CD4-positive, alpha-beta memory T cell (primary cell): ENCODE measurements around the gene BTRC. TPM values are rescaled to one million over a fixed set of nuclear protein-coding genes. Genes with fewer than 3 reads are reported as not detected.

Experiments
- CTCF ChIA-PET: fragments of 350-600 bp; sonication (Branson Sonifier 250); formaldehyde crosslinking; loops from one replicate; lab custom pipeline; 2021; ENCODE audit warnings: inconsistent platforms; ENCODE audit not compliant: partially characterized antibody; lab: Charles Lee
- POLR2A ChIA-PET: fragments of 350-600 bp; sonication (Branson Sonifier 250); formaldehyde crosslinking; loops from one replicate; lab custom pipeline; 2021; ENCODE audit not compliant: partially characterized antibody; lab: Charles Lee
- DNase-seq, 5 donors: peaks; one replicate each; pipeline versions ENCODE4 v3.0.0 to v3.0.0-alpha.2; 2020 to 2022; ENCODE audit warnings: mixed read lengths in 1 of 5
- H3K27ac ChIP-seq: one replicate; pipeline ENCODE4 v1.7.0; 2013; ENCODE audit warnings: low read depth, low read length
- H3K27me3 ChIP-seq: 2 replicates; pipeline ENCODE4 v1.7.0; 2013; ENCODE audit warnings: mild to moderate bottlenecking, low read length, moderate library complexity; ENCODE audit not compliant: insufficient read depth
- H3K36me3 ChIP-seq: 2 replicates; pipeline ENCODE4 v1.7.0; 2013; ENCODE audit warnings: mild to moderate bottlenecking, low read length, moderate library complexity; ENCODE audit not compliant: insufficient read depth
- H3K4me1 ChIP-seq: 2 replicates; pipeline ENCODE4 v1.7.0; 2013; ENCODE audit warnings: mild to moderate bottlenecking, low read length, moderate library complexity; ENCODE audit not compliant: insufficient read depth
- H3K4me3 ChIP-seq, 2 donors: one replicate each; pipeline ENCODE4 v1.7.0; 2013; ENCODE audit warnings: low read length in 2 of 2, mild to moderate bottlenecking in 1 of 2
- H3K9me3 ChIP-seq, 2 donors: one replicate each; pipeline ENCODE4 v1.7.0; 2013; ENCODE audit warnings: low read length in 2 of 2, control low read depth in 1 of 2; ENCODE audit not compliant: control insufficient read depth in 1 of 2
- H3K27ac Mint-ChIP-seq, 7 donors: one replicate each; pipeline ENCODE4 v1.8.0; 2020 to 2021; ENCODE audit warnings: mixed read lengths in 7 of 7, mild to moderate bottlenecking in 6 of 7, inconsistent platforms in 3 of 7, moderate library complexity in 3 of 7
- H3K27me3 Mint-ChIP-seq, 2 donors: one replicate each; pipeline ENCODE4 v1.8.0; 2020 to 2021; ENCODE audit warnings: mixed read lengths in 2 of 2
- H3K36me3 Mint-ChIP-seq, 2 donors: one replicate each; pipeline ENCODE4 v1.8.0; 2020 to 2021; ENCODE audit warnings: mixed read lengths in 2 of 2, inconsistent platforms in 1 of 2, mild to moderate bottlenecking in 1 of 2
- H3K4me1 Mint-ChIP-seq, 4 donors: one replicate each; pipeline ENCODE4 v1.8.0; 2020 to 2021; ENCODE audit warnings: mixed read lengths in 4 of 4, mild to moderate bottlenecking in 1 of 4
- H3K4me3 Mint-ChIP-seq, 8 donors: one replicate each; pipeline ENCODE4 v1.8.0; 2020 to 2021; ENCODE audit warnings: mixed read lengths in 8 of 8, mild to moderate bottlenecking in 7 of 8, moderate library complexity in 6 of 8, inconsistent platforms in 3 of 8
- H3K9me3 Mint-ChIP-seq, 8 donors: one replicate each; pipeline ENCODE4 v1.8.0; 2020 to 2021; ENCODE audit warnings: mixed read lengths in 8 of 8, mild to moderate bottlenecking in 5 of 8, inconsistent platforms in 3 of 8, moderate library complexity in 1 of 8
- intact Hi-C: fragments of 100-400 bp; cut with micrococcal nuclease; formaldehyde crosslinking; loops from one replicate; pipeline ENCODE4 v1.15.1; 2023
- polyA plus RNA-seq, 2 donors: library from polyadenylated mRNA; unstranded; fragments of 300-500 nt; fragmentation: Illumina TruSeq; gene quantifications; one replicate each; pipeline ENCODE4 v1.2.3, GENCODE V29; 2021
- total RNA-seq, 2 experiments: library from RNA; stranded (reverse); gene quantifications; one replicate each; pipeline ENCODE4 v1.2.3, GENCODE V29; 2021

Gene BTRC
- total and polyA plus RNA-seq, 4 experiments from 2014 or later = 6.7 to 21.3 (median 16.0) TPM

DNA sequence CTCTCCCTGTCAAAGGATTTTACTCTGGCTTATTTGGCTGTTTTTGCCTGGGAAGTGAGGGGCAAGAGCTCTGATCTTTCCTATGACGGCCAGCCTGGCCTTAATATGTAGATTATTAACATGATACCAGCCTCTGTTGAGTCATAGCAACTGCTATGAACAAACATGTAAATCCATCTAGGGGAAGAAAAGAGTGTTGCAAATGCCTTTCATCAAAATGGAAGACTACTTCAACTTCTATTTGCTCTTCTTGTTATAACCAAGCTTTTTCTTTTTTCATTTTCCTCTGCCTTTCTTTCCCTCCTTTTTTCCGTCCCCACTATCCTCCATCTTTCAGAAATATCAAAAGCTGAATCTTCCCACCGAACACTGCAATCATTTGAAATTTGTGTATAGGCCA is 46.6 kb downstream of the BTRC start:
- POLR2A ChIA-PET = no interaction called here
- no peaks in the 10 kb centered on the region for H3K27me3 Mint-ChIP-seq
- Histone ChIP-seq H3K9me3 (no peaks in the 10 kb centered on the region), H3K36me3 (no peaks in the 10 kb centered on the region), H3K27me3 (no peaks in the 10 kb centered on the region), H3K4me3 (no peak overlapping the region), H3K4me1 (peaks cover 14% of the 10 kb centered on the region), H3K27ac (no peak overlapping the region)
- no peaks in the 10 kb centered on the region for H3K9me3 Mint-ChIP-seq
- DNase-seq = no peak
- H3K36me3 Mint-ChIP-seq = peaks cover 0 to 4% of the 10 kb centered on the region in 2 donors
- H3K27ac Mint-ChIP-seq = peak overlapping the region in 1 of 7 donors; percentile 38
- peaks cover 13 to 34% (median 21%) of the 10 kb centered on the region in 4 donors for H3K4me1 Mint-ChIP-seq
- H3K4me3 Mint-ChIP-seq = peak overlapping the region in 1 of 8 donors; percentile 3
- CTCF ChIA-PET = no interaction called here
- intact Hi-C loops = no loop called here

GRCh38 chr10:101402711-101403110 is 48.7 kb downstream of the BTRC start:
- CTCF ChIA-PET = no interaction called here
- Histone ChIP-seq H3K36me3 (no peaks in the 10 kb centered on the region), H3K4me1 (peaks cover 2% of the 10 kb centered on the region), H3K27me3 (no peaks in the 10 kb centered on the region), H3K9me3 (no peaks in the 10 kb centered on the region), H3K27ac (no peak overlapping the region), H3K4me3 (no peak overlapping the region)
- POLR2A ChIA-PET = no interaction called here
- Mint-ChIP-seq H3K27me3 (no peaks in the 10 kb centered on the region), H3K36me3 (peaks cover 0 to 2% of the 10 kb centered on the region in 2 donors), H3K4me3 (no peak overlapping the region), H3K4me1 (peaks cover 6 to 19% (median 10%) of the 10 kb centered on the region in 4 donors), H3K27ac (no peak overlapping the region), H3K9me3 (no peaks in the 10 kb centered on the region)
- DNase-seq = no peak
- intact Hi-C loops = no loop called here

GRCh38 chr10:101403161-101403560 is 49.2 kb downstream of the BTRC start:
- no peak overlapping the region for H3K4me3 Mint-ChIP-seq

GRCh38 chr10:101405001-101405400 is 51.0 kb downstream of the BTRC start:
- POLR2A ChIA-PET = no interaction called here
- Mint-ChIP-seq H3K9me3 (peaks cover 0 to 4% (median 0%) of the 10 kb centered on the region in 8 donors), H3K4me3 (no peak overlapping the region), H3K36me3 (peaks cover 11 to 16% of the 10 kb centered on the region in 2 donors), H3K4me1 (peaks cover 4 to 15% (median 8%) of the 10 kb centered on the region in 4 donors), H3K27ac (no peak overlapping the region), H3K27me3 (no peaks in the 10 kb centered on the region)
- H3K36me3 ChIP-seq = no peaks in the 10 kb centered on the region
- H3K27ac ChIP-seq = no peak overlapping the region
- CTCF ChIA-PET = no interaction called here
- H3K4me1 ChIP-seq = no peaks in the 10 kb centered on the region
- DNase-seq = no peak
- intact Hi-C loops = no loop called here
- no peaks in the 10 kb centered on the region for H3K9me3 ChIP-seq
- H3K27me3 ChIP-seq = no peaks in the 10 kb centered on the region
- H3K4me3 ChIP-seq = no peak overlapping the region

More at GRCh38 chr10:101403161-101403560, 49.2 kb downstream of the BTRC start:
- H3K27me3 ChIP-seq = no peaks in the 10 kb centered on the region
- H3K9me3 ChIP-seq = no peaks in the 10 kb centered on the region
- no peaks in the 10 kb centered on the region for H3K27me3 Mint-ChIP-seq
- H3K4me3 ChIP-seq = no peak overlapping the region
- no peak overlapping the region for H3K27ac Mint-ChIP-seq
- H3K4me1 Mint-ChIP-seq = peaks cover 3 to 15% (median 8%) of the 10 kb centered on the region in 4 donors
- DNase-seq = no peak
- H3K36me3 ChIP-seq = no peaks in the 10 kb centered on the region
- ChIA-PET CTCF (no interaction called here), POLR2A (no interaction called here)
- peaks cover 0 to 2% of the 10 kb centered on the region in 2 donors for H3K36me3 Mint-ChIP-seq
- intact Hi-C loops = no loop called here
- H3K9me3 Mint-ChIP-seq = no peaks in the 10 kb centered on the region
- no peaks in the 10 kb centered on the region for H3K4me1 ChIP-seq
- H3K27ac ChIP-seq = no peak overlapping the region

- Mint-ChIP-seq H3K4me3 (no peak overlapping the region), H3K27ac (no peak overlapping the region), H3K4me1 (peaks cover 0 to 12% (median 6%) of the 10 kb centered on the region in 4 donors), H3K9me3 (peaks cover 0 to 20% (median 15%) of the 10 kb centered on the region in 8 donors), H3K36me3 (peaks cover 27 to 30% of the 10 kb centered on the region in 2 donors), H3K27me3 (no peaks in the 10 kb centered on the region)
- Histone ChIP-seq H3K4me3 (no peak overlapping the region), H3K36me3 (no peaks in the 10 kb centered on the region), H3K27ac (no peak overlapping the region), H3K27me3 (no peaks in the 10 kb centered on the region), H3K4me1 (no peaks in the 10 kb centered on the region), H3K9me3 (no peaks in the 10 kb centered on the region)
- ChIA-PET CTCF (no interaction called here), POLR2A (no interaction called here)
- DNase-seq = no peak
- intact Hi-C loops = no loop called here
Observed at GRCh38 chr10:101411598-101411997, 57.6 kb downstream of the BTRC start.

- no peak overlapping the region for H3K27ac Mint-ChIP-seq
- Histone ChIP-seq H3K9me3 (no peaks in the 10 kb centered on the region), H3K27ac (no peak overlapping the region), H3K4me1 (no peaks in the 10 kb centered on the region), H3K36me3 (no peaks in the 10 kb centered on the region), H3K4me3 (no peak overlapping the region), H3K27me3 (no peaks in the 10 kb centered on the region)
- DNase-seq = no peak
- no peaks in the 10 kb centered on the region for H3K27me3 Mint-ChIP-seq
- H3K4me3 Mint-ChIP-seq = no peak overlapping the region
- H3K36me3 Mint-ChIP-seq = peaks cover 24 to 25% of the 10 kb centered on the region in 2 donors
- POLR2A ChIA-PET = interaction anchor here (0.9 kb wide), 1 partner anchor 9 kb away, joined by 3 read pairs; no protein-coding TSS in a partner anchor
- H3K4me1 Mint-ChIP-seq = peaks cover 0 to 15% (median 6%) of the 10 kb centered on the region in 4 donors
- intact Hi-C loops = no loop called here
- H3K9me3 Mint-ChIP-seq = peaks cover 0 to 20% (median 15%) of the 10 kb centered on the region in 8 donors
- CTCF ChIA-PET = no interaction called here
Observed at GRCh38 chr10:101414034-101414433, 60.1 kb downstream of the BTRC start.

DNA sequence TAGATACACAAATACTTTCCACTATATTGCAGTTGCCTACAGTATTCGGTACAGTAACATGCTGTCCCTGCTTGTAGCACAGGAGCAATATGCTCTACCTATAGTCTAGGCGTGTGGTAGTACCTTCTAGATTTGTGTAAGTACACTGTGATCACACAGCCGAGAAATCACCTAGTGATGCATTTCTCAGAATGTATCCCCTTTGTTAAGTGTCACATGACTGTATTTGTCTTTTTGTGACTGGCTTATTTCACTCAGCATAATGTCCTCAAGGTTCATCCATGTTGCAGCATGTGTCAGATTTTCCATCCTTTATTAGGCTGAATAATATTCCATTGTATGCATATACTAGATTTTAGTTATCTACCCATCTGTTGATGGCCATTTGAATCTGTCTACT is 61.9 kb downstream of the BTRC start:
- ChIA-PET POLR2A (no interaction called here), CTCF (no interaction called here)
- Mint-ChIP-seq H3K4me3 (no peak overlapping the region), H3K9me3 (peaks cover 0 to 14% (median 13%) of the 10 kb centered on the region in 8 donors), H3K4me1 (peaks cover 0 to 20% (median 11%) of the 10 kb centered on the region in 4 donors), H3K27me3 (no peaks in the 10 kb centered on the region), H3K36me3 (peaks cover 11 to 17% of the 10 kb centered on the region in 2 donors), H3K27ac (no peak overlapping the region)
- Histone ChIP-seq H3K4me3 (no peak overlapping the region), H3K27me3 (no peaks in the 10 kb centered on the region), H3K36me3 (no peaks in the 10 kb centered on the region), H3K27ac (no peak overlapping the region), H3K4me1 (no peaks in the 10 kb centered on the region), H3K9me3 (no peaks in the 10 kb centered on the region)
- DNase-seq = no peak
- intact Hi-C loops = no loop called here
